K562 (cell line): Measurements from ENCODE around the gene ITGA3. TPM values are rescaled to one million over a fixed set of nuclear protein-coding genes. Genes with fewer than 3 reads are reported as not detected.

Source experiments
- CBX1 ChIP-seq: sonication (generic); IDR thresholded peaks from 2 replicates; pipeline ENCODE4 v1.6.1; 2016; ENCODE audit warnings: antibody characterized with exemption, low read depth, mild to moderate bottlenecking
- KDM1A ChIP-seq, 2 experiments: fragments of 450-650 bp; IDR thresholded peaks; 2 replicates each; pipeline ENCODE4 v1.6.1; 2016; ENCODE audit warnings: mild to moderate bottlenecking in 2 of 2
- NEUROD1 ChIP-seq: fragments of 150-350 bp; IDR thresholded peaks from 2 replicates; pipeline ENCODE4 v1.6.1; 2014; ENCODE audit warnings: borderline replicate concordance, low read length, low read depth; ENCODE audit not compliant: partially characterized antibody
- NRF1 ChIP-seq, 2 experiments: fragments of 450-650 bp; IDR thresholded peaks in 1 of 2; conservative IDR thresholded peaks in 1 of 2; 2 replicates each; pipeline ENCODE4 v1.6.1; 2014; ENCODE audit warnings: mild to moderate bottlenecking in 2 of 2
- POLR3G ChIP-seq: IDR thresholded peaks from 2 replicates; pipeline ENCODE4 v1.6.1; 2011; ENCODE audit not compliant: insufficient read length, insufficient replicate concordance; ENCODE audit errors: extremely low read depth
- POU5F1 ChIP-seq: fragments of 150-350 bp; IDR thresholded peaks from 2 replicates; pipeline ENCODE4 v1.6.1; 2014; ENCODE audit warnings: borderline replicate concordance, low read length, low read depth, mild to moderate bottlenecking; ENCODE audit not compliant: partially characterized antibody
- SAP30 ChIP-seq: fragments of 200-600 bp; sonication (generic); IDR thresholded peaks from 2 replicates; pipeline ENCODE4 v1.6.1; 2012; ENCODE audit warnings: borderline replicate concordance, low read depth, mild to moderate bottlenecking, moderate library complexity, low read length, control low read depth, inconsistent platforms; ENCODE audit not compliant: insufficient read depth, poor library complexity, severe bottlenecking
- SPI1 ChIP-seq: IDR thresholded peaks from 2 replicates; pipeline ENCODE4 v1.6.1; 2011; ENCODE audit warnings: low read depth, low read length, control low read depth, borderline replicate concordance
- TARDBP ChIP-seq: fragments of 450-650 bp; IDR thresholded peaks from 2 replicates; pipeline ENCODE4 v1.6.1; 2016
- XRCC3 ChIP-seq: fragments of 450-650 bp; IDR thresholded peaks from 2 replicates; pipeline ENCODE4 v1.6.1; 2017; ENCODE audit warnings: mild to moderate bottlenecking, moderate library complexity
- ZFP1 ChIP-seq: fragments of 450-650 bp; formaldehyde crosslinking; IDR thresholded peaks from 2 replicates; pipeline ENCODE4 v1.4.0; 2020; ENCODE audit warnings: mild to moderate bottlenecking, mixed read lengths
- ZFP36 ChIP-seq: fragments of 150-350 bp; IDR thresholded peaks from 2 replicates; pipeline ENCODE4 v1.6.1; 2018; ENCODE audit warnings: low read length, low read depth; ENCODE audit not compliant: partially characterized antibody
- ZNF143 ChIP-seq: sonication (generic); formaldehyde crosslinking; IDR thresholded peaks from 2 replicates; pipeline ENCODE4 v1.9.0; 2022; ENCODE audit warnings: mild to moderate bottlenecking, missing genetic modification reagents
- ZNF212 ChIP-seq: fragments of 450-650 bp; formaldehyde crosslinking; IDR thresholded peaks from 2 replicates; pipeline ENCODE4 v1.4.0; 2020; ENCODE audit warnings: mild to moderate bottlenecking
- ZNF280B ChIP-seq: fragments of 250-450 bp; sonication (Bioruptor Pico); IDR thresholded peaks from 2 replicates; pipeline ENCODE4 v1.5.1; 2021; ENCODE audit warnings: mild to moderate bottlenecking
- ZNF431 ChIP-seq: sonication (generic); formaldehyde crosslinking; IDR thresholded peaks from 2 replicates; pipeline ENCODE4 v1.8.0; 2022; ENCODE audit warnings: mild to moderate bottlenecking, missing genetic modification reagents
- ZNF57 ChIP-seq: fragments of 450-650 bp; formaldehyde crosslinking; IDR thresholded peaks from 2 replicates; pipeline ENCODE4 v1.4.0; 2020; ENCODE audit warnings: mild to moderate bottlenecking, moderate library complexity
- ZNF79 ChIP-seq: fragments of 250-450 bp; sonication (Bioruptor Pico); IDR thresholded peaks from 2 replicates; pipeline ENCODE4 v1.4.0; 2020; ENCODE audit warnings: low read depth, mild to moderate bottlenecking, moderate library complexity
- ZZZ3 ChIP-seq: fragments of 450-650 bp; IDR thresholded peaks from 2 replicates; pipeline ENCODE4 v1.6.1; 2016; ENCODE audit warnings: antibody characterized with exemption, mild to moderate bottlenecking, moderate library complexity
- polyA plus RNA-seq, 8 experiments: library from polyadenylated mRNA; depleted of rRNA in 4 of 8; stranded (reverse) in 5 of 8; unstranded in 3 of 8; fragments of >200 nt; fragmentation: Nextera tagmentation in 2 of 8; fragmentation: Illumina TruSeq in 1 of 8; extraction: Ambion mirVana in 2 of 8; extraction: Trizol in 1 of 8; gene quantifications; 2 replicates each; pipeline versions ENCODE4 v1.2.1 to v1.2.3, GENCODE V29; 2011 to 2014; ENCODE audit warnings: inconsistent platforms in 1 of 8, missing spikeins in 1 of 8
- total RNA-seq, 7 experiments: library from RNA; depleted of rRNA in 6 of 7; stranded (reverse); fragments of >200 nt in 6 of 7; fragmentation: Illumina TruSeq in 2 of 7; extraction: Trizol in 2 of 7; gene quantifications; 2 replicates each; pipeline versions ENCODE4 v1.2.1 to v1.2.3, GENCODE V29; 2011 to 2021; ENCODE audit warnings: low replicate concordance in 1 of 7
- TF ChIP-seq, protein P1 (sequence below): IDR thresholded peaks from 2 replicates; pipeline ENCODE4 v1.6.1; 2012; ENCODE audit warnings: low read depth, low read length, improper control_type of control experiment, borderline replicate concordance
- TF ChIP-seq, protein P2 (sequence below): sonication (generic); formaldehyde crosslinking; IDR thresholded peaks from 2 replicates; pipeline ENCODE4 v1.8.1; 2023; ENCODE audit warnings: mild to moderate bottlenecking, missing genetic modification reagents
- TF ChIP-seq, protein P3 (sequence below): sonication (generic); formaldehyde crosslinking; IDR thresholded peaks from 2 replicates; pipeline ENCODE4 v1.8.0; 2022; ENCODE audit warnings: missing genetic modification reagents, mild to moderate bottlenecking, borderline replicate concordance

ITGA3 gene
- total and polyA plus RNA-seq, 9 of the 15 experiments (the other 6 are each of a cell fraction or from before 2014, with no cell fraction given), result 0.03 to 0.75 (median 0.14) TPM; not detected in 2

GRCh38 chr17:50051082-50051576 lies 4.8 kb upstream of the ITGA3 start (continued):
- TF ChIP-seq ZNF280B (CRISPR knock-in tag), result no peak
- TF ChIP-seq NRF1 (conservative IDR thresholded peaks at IDR 0.05 in 1 of 2, IDR thresholded peaks at IDR 0.05 in 1 of 2), result peak; percentile 15 to 18; a peak in 1 of 4 replicates
- TF ChIP-seq POLR3G, result no peak
- TF ChIP-seq, protein P1, sequence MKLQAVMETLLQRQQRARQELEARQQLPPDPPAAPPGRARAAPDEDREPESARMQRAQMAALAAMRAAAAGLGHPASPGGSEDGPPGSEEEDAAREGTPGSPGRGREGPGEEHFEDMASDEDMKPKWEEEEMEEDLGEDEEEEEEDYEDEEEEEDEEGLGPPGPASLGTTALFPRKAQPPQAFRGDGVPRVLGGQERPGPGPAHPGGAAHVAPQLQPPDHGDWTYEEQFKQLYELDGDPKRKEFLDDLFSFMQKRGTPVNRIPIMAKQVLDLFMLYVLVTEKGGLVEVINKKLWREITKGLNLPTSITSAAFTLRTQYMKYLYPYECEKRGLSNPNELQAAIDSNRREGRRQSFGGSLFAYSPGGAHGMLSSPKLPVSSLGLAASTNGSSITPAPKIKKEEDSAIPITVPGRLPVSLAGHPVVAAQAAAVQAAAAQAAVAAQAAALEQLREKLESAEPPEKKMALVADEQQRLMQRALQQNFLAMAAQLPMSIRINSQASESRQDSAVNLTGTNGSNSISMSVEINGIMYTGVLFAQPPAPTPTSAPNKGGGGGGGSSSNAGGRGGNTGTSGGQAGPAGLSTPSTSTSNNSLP, result no peak
- no peak for TF ChIP-seq ZNF212 (CRISPR knock-in tag)
- TF ChIP-seq, protein P2, sequence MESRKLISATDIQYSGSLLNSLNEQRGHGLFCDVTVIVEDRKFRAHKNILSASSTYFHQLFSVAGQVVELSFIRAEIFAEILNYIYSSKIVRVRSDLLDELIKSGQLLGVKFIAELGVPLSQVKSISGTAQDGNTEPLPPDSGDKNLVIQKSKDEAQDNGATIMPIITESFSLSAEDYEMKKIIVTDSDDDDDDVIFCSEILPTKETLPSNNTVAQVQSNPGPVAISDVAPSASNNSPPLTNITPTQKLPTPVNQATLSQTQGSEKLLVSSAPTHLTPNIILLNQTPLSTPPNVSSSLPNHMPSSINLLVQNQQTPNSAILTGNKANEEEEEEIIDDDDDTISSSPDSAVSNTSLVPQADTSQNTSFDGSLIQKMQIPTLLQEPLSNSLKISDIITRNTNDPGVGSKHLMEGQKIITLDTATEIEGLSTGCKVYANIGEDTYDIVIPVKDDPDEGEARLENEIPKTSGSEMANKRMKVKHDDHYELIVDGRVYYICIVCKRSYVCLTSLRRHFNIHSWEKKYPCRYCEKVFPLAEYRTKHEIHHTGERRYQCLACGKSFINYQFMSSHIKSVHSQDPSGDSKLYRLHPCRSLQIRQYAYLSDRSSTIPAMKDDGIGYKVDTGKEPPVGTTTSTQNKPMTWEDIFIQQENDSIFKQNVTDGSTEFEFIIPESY (CRISPR knock-in tag), result no peak
- no peak for TF ChIP-seq ZZZ3
- TF ChIP-seq KDM1A (IDR thresholded peaks at IDR 0.05), result no peak
- no peak for TF ChIP-seq ZFP36
- no peak for TF ChIP-seq TARDBP
- TF ChIP-seq CBX1, result no peak
- no peak for TF ChIP-seq ZNF431 (CRISPR knock-in tag)
- TF ChIP-seq POU5F1, result no peak
- no peak for TF ChIP-seq ZNF57 (CRISPR knock-in tag)
- TF ChIP-seq SPI1, result no peak
- TF ChIP-seq NEUROD1, result no peak
- no peak for TF ChIP-seq SAP30
- TF ChIP-seq, protein P3, sequence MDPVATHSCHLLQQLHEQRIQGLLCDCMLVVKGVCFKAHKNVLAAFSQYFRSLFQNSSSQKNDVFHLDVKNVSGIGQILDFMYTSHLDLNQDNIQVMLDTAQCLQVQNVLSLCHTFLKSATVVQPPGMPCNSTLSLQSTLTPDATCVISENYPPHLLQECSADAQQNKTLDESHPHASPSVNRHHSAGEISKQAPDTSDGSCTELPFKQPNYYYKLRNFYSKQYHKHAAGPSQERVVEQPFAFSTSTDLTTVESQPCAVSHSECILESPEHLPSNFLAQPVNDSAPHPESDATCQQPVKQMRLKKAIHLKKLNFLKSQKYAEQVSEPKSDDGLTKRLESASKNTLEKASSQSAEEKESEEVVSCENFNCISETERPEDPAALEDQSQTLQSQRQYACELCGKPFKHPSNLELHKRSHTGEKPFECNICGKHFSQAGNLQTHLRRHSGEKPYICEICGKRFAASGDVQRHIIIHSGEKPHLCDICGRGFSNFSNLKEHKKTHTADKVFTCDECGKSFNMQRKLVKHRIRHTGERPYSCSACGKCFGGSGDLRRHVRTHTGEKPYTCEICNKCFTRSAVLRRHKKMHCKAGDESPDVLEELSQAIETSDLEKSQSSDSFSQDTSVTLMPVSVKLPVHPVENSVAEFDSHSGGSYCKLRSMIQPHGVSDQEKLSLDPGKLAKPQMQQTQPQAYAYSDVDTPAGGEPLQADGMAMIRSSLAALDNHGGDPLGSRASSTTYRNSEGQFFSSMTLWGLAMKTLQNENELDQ, result no peak
- no peak for TF ChIP-seq ZNF79 (CRISPR knock-in tag)
- TF ChIP-seq ZNF143 (CRISPR knock-in tag), result no peak
- no peak for TF ChIP-seq ZFP1 (CRISPR knock-in tag)
- TF ChIP-seq XRCC3, result no peak
